HT1080 (cell line): Measurements from ENCODE around the gene GINS1. TPM values are rescaled to one million over a fixed set of nuclear protein-coding genes. Genes with fewer than 3 reads are reported as not detected.
"Not testable (repeated sequence)": the region's sequence is repeated elsewhere in the genome, so short reads cannot be mapped to it uniquely, and the experiment has no call there.

Source experiments
- DNase-seq: peaks from one replicate; pipeline ENCODE4 v3.0.0-alpha.2; 2015; ENCODE audit warnings: low read depth
- total RNA-seq: library from RNA; depleted of rRNA; stranded (reverse); fragments of >200 nt; shearing (Covaris generic); gene quantifications from 2 replicates; pipeline ENCODE4 v1.2.3, GENCODE V29; 2014

GINS1 gene
- total RNA-seq, 1 experiment from 2014 or later, result 36.1 TPM

GRCh38 chr20:25389858-25390537 lies 17.5 kb upstream of the GINS1 start:
- no peak for DNase-seq

- DNase-seq, result peak; percentile 92
Observed at GRCh38 chr20:25390538-25391528, 16.6 kb upstream of the GINS1 start, which contains the start of gene ABHD12. ABHD12 (minus strand) TSS chr20:25390835; CDS start chr20:25390703, 132 bp downstream.

- no peak for DNase-seq
Observed at GRCh38 chr20:25394276-25394675, 13.2 kb upstream of the GINS1 start.

- DNase-seq, result no peak
Observed at GRCh38 chr20:25394996-25395395, 12.5 kb upstream of the GINS1 start.

GRCh38 chr20:25397096-25397495 lies 10.4 kb upstream of the GINS1 start:
- no peak for DNase-seq

GRCh38 chr20:25397821-25398220 lies 9.7 kb upstream of the GINS1 start:
- no peak for DNase-seq

GRCh38 chr20:25398376-25399036 lies 9.0 kb upstream of the GINS1 start:
- no peak for DNase-seq

- DNase-seq, result peak; percentile 78
Observed at GRCh38 chr20:25399037-25399430, 8.4 kb upstream of the GINS1 start.

- DNase-seq, result not testable (repeated sequence)
Observed at GRCh38 chr20:25400291-25400732, 7.2 kb upstream of the GINS1 start.

GRCh38 chr20:25402583-25402982 lies 4.9 kb upstream of the GINS1 start:
- no peak for DNase-seq

GRCh38 chr20:25408170-25408547 lies 686 bp downstream of the GINS1 start:
- DNase-seq, result no peak

GRCh38 chr20:25408890-25409289 lies 1.4 kb downstream of the GINS1 start:
- peak; percentile 5 for DNase-seq

- DNase-seq, result no peak
Observed at GRCh38 chr20:25418776-25419175, 11.3 kb downstream of the GINS1 start.

- no peak for DNase-seq
Observed at GRCh38 chr20:25421102-25421501, 13.6 kb downstream of the GINS1 start.

- no peak for DNase-seq
Observed at GRCh38 chr20:25422032-25422431, 14.6 kb downstream of the GINS1 start.

GRCh38 chr20:25424536-25424935 lies 17.1 kb downstream of the GINS1 start:
- no peak for DNase-seq

GRCh38 chr20:25437153-25437581 lies 29.7 kb downstream of the GINS1 start:
- DNase-seq, result no peak

GRCh38 chr20:25439328-25439727 lies 31.9 kb downstream of the GINS1 start:
- no peak for DNase-seq

GRCh38 chr20:25444556-25444955 lies 37.1 kb downstream of the GINS1 start:
- DNase-seq, result no peak

GRCh38 chr20:25447671-25448070 lies 40.2 kb downstream of the GINS1 start:
- DNase-seq, result no peak

GRCh38 chr20:25452333-25452732 lies 44.9 kb downstream of the GINS1 start:
- DNase-seq, result no peak
